Astrocyte of the cerebellum (primary cell): ENCODE results near the gene PAPPA.

Experiments
- DNase-seq: peaks from one replicate; pipeline ENCODE4 v3.0.0-alpha.2; 2011; ENCODE audit warnings: low read depth
- H3K4me3 ChIP-seq: 2 replicates; pipeline ENCODE4 v1.5.1; 2011; ENCODE audit warnings: mild to moderate bottlenecking, low read depth, low read length, moderate library complexity
- CTCF ChIP-seq: IDR thresholded peaks from 2 replicates; pipeline ENCODE4 v1.5.1; 2012; ENCODE audit warnings: low read length, low read depth, moderate library complexity, mild to moderate bottlenecking; ENCODE audit errors: missing control alignments
- in situ Hi-C: cut with HindIII; loops from 2 replicates; pipeline ENCODE4 v1.10.0; 2017; ENCODE audit warnings: low sequenced_read_pairs

PAPPA gene

GRCh38 chr9:116322521-116322920, 168.9 kb downstream of the PAPPA start:
- no peak for TF ChIP-seq CTCF

GRCh38 chr9:116323012-116323411, 169.4 kb downstream of the PAPPA start:
- DNase-seq: no peak
- no peak for TF ChIP-seq CTCF
- H3K4me3 ChIP-seq: no peak overlapping the region
- in situ Hi-C loops: no loop called here

More at GRCh38 chr9:116322521-116322920, 168.9 kb downstream of the PAPPA start:
- no peak overlapping the region for H3K4me3 ChIP-seq
- in situ Hi-C loops: no loop called here
- no peak for DNase-seq

- no peak overlapping the region for H3K4me3 ChIP-seq
- in situ Hi-C loops: no loop called here
- no peak for DNase-seq
- TF ChIP-seq CTCF: no peak
Measured at GRCh38 chr9:116323571-116323970, 170.0 kb downstream of the PAPPA start.

GRCh38 chr9:116325924-116326323, 172.3 kb downstream of the PAPPA start:
- TF ChIP-seq CTCF: no peak
- in situ Hi-C loops: no loop called here
- DNase-seq: no peak
- no peak overlapping the region for H3K4me3 ChIP-seq

GRCh38 chr9:116327701-116328405, 174.3 kb downstream of the PAPPA start:
- no peak overlapping the region for H3K4me3 ChIP-seq
- peak; percentile 49 for DNase-seq
- no peak for TF ChIP-seq CTCF
- in situ Hi-C loops: no loop called here

- H3K4me3 ChIP-seq: no peak overlapping the region
- DNase-seq: no peak
- TF ChIP-seq CTCF: no peak
- in situ Hi-C loops: no loop called here
Measured at GRCh38 chr9:116329470-116329869, 175.9 kb downstream of the PAPPA start.
